ENCODE results near the gene WNT1. TPM values are rescaled to one million over a fixed set of nuclear protein-coding genes. Genes with fewer than 3 reads are reported as not detected.

WNT1 gene
- total RNA-seq, 4 donors from 2014 or later, result not detected

- H3K9me3 ChIP-seq, result no peaks in the 10 kb centered on the region
- intact Hi-C loops (cut with DNase I; ENCODE audit: low total_unique reads), result no loop called here
- TF ChIP-seq CTCF (IDR thresholded peaks at IDR 0.05), result no peak
- no peak for TF ChIP-seq POLR2A (IDR thresholded peaks at IDR 0.05)
- no peaks in the 10 kb centered on the region for H3K27me3 ChIP-seq
- H3K4me1 ChIP-seq, result peaks cover 0 to 5% of the 10 kb centered on the region in 2 donors
- no peaks in the 10 kb centered on the region for H3K36me3 ChIP-seq
- H3K27ac ChIP-seq, result peak overlapping the region; percentile 85 to 86
- H3K4me3 ChIP-seq, result peak overlapping the region; percentile 77 to 88
- DNase-seq, result no peak
These were observed 41.0 kb downstream of the WNT1 start for GRCh38 chr12:49019120-49019430.

GRCh38 chr12:49019443-49020324 lies 41.6 kb downstream of the WNT1 start:
- H3K4me3 ChIP-seq, result peak overlapping the region in 1 of 2 donors; percentile 77
- TF ChIP-seq POLR2A (IDR thresholded peaks at IDR 0.05) (no peak), CTCF (IDR thresholded peaks at IDR 0.05) (no peak)
- peaks cover 0 to 5% of the 10 kb centered on the region in 2 donors for H3K4me1 ChIP-seq
- DNase-seq, result peak in 1 of 2 donors; percentile 22
- H3K9me3 ChIP-seq, result no peaks in the 10 kb centered on the region
- no peaks in the 10 kb centered on the region for H3K36me3 ChIP-seq
- intact Hi-C loops (cut with DNase I; ENCODE audit: low total_unique reads), result no loop called here
- H3K27me3 ChIP-seq, result no peaks in the 10 kb centered on the region
- H3K27ac ChIP-seq, result peak overlapping the region; percentile 85 to 86

GRCh38 chr12:49020441-49020840 lies 42.3 kb downstream of the WNT1 start:
- H3K36me3 ChIP-seq, result no peaks in the 10 kb centered on the region
- H3K4me3 ChIP-seq, result no peak overlapping the region
- H3K4me1 ChIP-seq, result peaks cover 0 to 5% of the 10 kb centered on the region in 2 donors
- DNase-seq, result peak in 1 of 2 donors; percentile 20
- TF ChIP-seq CTCF (IDR thresholded peaks at IDR 0.05) (no peak), POLR2A (IDR thresholded peaks at IDR 0.05) (no peak)
- H3K27me3 ChIP-seq, result no peaks in the 10 kb centered on the region
- no peaks in the 10 kb centered on the region for H3K9me3 ChIP-seq
- H3K27ac ChIP-seq, result no peak overlapping the region
- intact Hi-C loops (cut with DNase I; ENCODE audit: low total_unique reads), result no loop called here

- Histone ChIP-seq H3K27me3 (no peaks in the 10 kb centered on the region), H3K36me3 (no peaks in the 10 kb centered on the region), H3K27ac (no peak overlapping the region), H3K4me1 (peaks cover 0 to 5% of the 10 kb centered on the region in 2 donors), H3K4me3 (no peak overlapping the region), H3K9me3 (no peaks in the 10 kb centered on the region)
- no peak for TF ChIP-seq CTCF (IDR thresholded peaks at IDR 0.05)
- TF ChIP-seq POLR2A (IDR thresholded peaks at IDR 0.05), result no peak
- no peak for DNase-seq
- intact Hi-C loops (cut with DNase I; ENCODE audit: low total_unique reads), result no loop called here
These were observed 43.3 kb downstream of the WNT1 start for GRCh38 chr12:49021292-49021915.

GRCh38 chr12:49022558-49023178 lies 44.5 kb downstream of the WNT1 start:
- H3K36me3 ChIP-seq, result no peaks in the 10 kb centered on the region

More at GRCh38 chr12:49022558-49023178, 44.5 kb downstream of the WNT1 start:
- no peak for DNase-seq
- Histone ChIP-seq H3K27ac (no peak overlapping the region), H3K4me3 (no peak overlapping the region), H3K4me1 (no peaks in the 10 kb centered on the region), H3K9me3 (no peaks in the 10 kb centered on the region), H3K27me3 (no peaks in the 10 kb centered on the region)
- intact Hi-C loops (cut with DNase I; ENCODE audit: low total_unique reads), result no loop called here
- TF ChIP-seq POLR2A (IDR thresholded peaks at IDR 0.05) (no peak), CTCF (IDR thresholded peaks at IDR 0.05) (no peak)
